GM12873 (cell line): Measurements from ENCODE around the gene MOBP.

Experiments used
- TF ChIP-seq, protein P1 (sequence below): IDR thresholded peaks from 2 replicates; pipeline ENCODE4 v1.5.1; 2012; ENCODE audit warnings: low read depth, mild to moderate bottlenecking, moderate library complexity, low read length, control low read depth; ENCODE audit not compliant: insufficient read depth; ENCODE audit errors: missing control alignments

Gene MOBP

GRCh38 chr3:39501059-39501458, 33.6 kb downstream of the MOBP start:
- TF ChIP-seq, protein P1, sequence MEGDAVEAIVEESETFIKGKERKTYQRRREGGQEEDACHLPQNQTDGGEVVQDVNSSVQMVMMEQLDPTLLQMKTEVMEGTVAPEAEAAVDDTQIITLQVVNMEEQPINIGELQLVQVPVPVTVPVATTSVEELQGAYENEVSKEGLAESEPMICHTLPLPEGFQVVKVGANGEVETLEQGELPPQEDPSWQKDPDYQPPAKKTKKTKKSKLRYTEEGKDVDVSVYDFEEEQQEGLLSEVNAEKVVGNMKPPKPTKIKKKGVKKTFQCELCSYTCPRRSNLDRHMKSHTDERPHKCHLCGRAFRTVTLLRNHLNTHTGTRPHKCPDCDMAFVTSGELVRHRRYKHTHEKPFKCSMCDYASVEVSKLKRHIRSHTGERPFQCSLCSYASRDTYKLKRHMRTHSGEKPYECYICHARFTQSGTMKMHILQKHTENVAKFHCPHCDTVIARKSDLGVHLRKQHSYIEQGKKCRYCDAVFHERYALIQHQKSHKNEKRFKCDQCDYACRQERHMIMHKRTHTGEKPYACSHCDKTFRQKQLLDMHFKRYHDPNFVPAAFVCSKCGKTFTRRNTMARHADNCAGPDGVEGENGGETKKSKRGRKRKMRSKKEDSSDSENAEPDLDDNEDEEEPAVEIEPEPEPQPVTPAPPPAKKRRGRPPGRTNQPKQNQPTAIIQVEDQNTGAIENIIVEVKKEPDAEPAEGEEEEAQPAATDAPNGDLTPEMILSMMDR, result no peak

DNA sequence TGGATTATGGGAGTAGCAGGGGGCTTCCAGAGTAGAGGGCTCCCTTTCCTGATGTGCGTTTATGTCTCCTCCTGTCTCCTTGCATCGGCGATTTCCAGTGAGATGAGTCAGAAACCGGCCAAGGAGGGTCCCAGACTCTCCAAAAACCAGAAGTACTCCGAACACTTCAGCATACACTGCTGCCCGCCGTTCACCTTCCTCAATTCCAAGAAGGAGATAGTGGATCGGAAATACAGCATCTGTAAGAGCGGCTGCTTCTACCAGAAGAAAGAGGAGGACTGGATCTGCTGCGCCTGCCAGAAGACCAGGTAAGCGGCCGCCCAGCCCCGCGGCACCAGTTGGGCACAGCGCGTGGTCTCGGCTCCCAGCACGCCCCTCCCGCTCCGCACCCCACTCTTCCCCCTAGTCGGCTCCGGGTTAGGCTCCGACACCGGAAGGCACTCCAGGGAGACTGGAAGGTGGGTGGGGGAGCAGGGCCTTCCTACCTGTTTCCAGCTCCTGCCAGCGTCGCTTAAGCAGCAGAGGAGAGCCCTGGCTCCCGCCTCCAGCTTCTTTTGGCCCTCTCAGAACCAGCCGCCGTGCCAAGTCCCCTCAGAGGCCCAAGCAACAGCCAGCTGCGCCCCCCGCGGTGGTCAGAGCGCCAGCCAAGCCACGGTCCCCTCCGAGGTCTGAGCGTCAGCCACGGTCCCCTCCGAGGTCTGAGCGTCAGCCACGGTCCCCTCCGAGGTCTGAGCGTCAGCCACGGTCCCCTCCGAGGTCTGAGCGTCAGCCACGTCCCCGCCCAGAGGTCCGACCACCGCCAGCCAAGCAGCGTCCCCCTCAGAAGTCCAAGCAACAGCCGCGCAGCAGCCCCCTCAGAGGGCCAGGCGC, 34.7 kb downstream of the MOBP start:
- TF ChIP-seq, protein P1, result no peak

- TF ChIP-seq, protein P1, result no peak
Observed at GRCh38 chr3:39502838-39503145, 35.3 kb downstream of the MOBP start.

DNA sequence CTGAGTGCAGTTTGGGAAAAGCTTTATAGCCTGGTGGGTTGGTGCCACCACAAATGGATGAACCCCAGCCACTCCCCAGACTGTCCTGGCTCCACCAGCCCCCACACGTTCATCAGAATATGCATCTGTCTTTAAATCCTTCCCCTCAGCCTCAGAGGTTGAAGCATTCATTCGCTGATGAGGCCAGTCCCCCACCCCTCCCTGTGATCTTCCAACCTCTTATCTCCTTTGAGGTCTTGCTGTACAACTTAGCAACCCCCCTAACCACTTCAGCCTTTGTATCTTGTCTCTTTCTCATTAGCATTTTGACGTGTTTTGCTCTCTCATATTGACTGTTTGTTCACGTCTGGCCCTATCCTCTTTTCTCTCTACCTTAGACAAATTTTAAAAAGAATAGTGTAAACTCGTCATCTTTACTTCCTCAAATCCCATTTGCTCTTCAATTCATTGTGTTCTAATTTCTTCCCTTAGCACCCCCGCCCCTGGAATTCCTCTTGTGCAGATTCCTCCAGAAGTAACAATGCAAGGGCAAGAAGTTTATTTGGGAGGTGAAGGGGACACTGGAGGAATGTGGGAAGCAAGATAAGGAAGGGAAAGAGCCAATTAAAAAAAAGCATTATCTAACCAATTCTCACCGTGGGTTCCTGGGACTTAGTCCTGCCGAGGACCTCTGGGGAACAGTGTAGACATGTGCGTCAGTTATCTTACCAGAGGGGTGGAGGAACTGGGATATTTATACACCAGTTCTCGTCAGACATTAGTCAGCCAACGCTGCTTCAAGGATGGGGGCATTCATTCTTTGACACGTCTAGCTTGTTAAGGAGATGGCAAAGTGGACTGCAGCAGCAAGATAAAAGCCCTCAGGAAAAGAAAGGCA, 38.6 kb downstream of the MOBP start:
- TF ChIP-seq, protein P1, result no peak

DNA sequence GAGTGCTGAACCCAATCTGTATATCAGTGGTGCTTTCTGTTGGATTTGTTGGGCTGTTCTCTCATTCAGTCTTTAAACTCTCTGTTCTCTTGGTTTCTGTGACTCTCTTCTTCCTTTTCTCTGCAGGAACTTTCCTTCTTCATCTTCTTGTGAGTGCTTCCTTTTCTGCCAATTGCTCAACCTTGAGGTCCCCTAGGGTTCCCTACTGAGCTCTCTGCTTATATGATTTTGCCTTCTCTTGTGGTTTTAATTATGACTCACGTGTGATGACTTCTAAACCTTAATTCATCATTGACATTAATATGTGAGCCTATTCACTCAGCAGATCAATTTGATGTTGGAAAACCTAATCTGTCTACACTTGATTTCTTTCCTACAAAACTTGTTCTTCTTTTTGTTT, 39.4 kb downstream of the MOBP start:
- TF ChIP-seq, protein P1, result no peak

GRCh38 chr3:39513791-39514369, 46.4 kb downstream of the MOBP start:
- TF ChIP-seq, protein P1, result no peak
